Keratinocyte (primary cell): ENCODE data around the gene GGT5. TPM values are rescaled to one million over a fixed set of nuclear protein-coding genes. Genes with fewer than 3 reads are reported as not detected.

Experiments used
- DNase-seq: peaks from one replicate; pipeline ENCODE4 v3.0.0-alpha.2; 2011; ENCODE audit warnings: low read depth, missing footprints, low spot score
- FAIRE-seq: peaks from 2 replicates; lab custom pipeline; 2011; peaks lifted over from hg19 to GRCh38; lab: Jason Lieb, UNC
- H2AFZ ChIP-seq: 2 replicates; pipeline ENCODE4 v1.6.0; 2012; ENCODE audit warnings: low read length, control low read depth, inconsistent platforms; ENCODE audit not compliant: control insufficient read depth
- H3K27ac ChIP-seq: 2 replicates; pipeline ENCODE4 v1.5.1; 2011; ENCODE audit warnings: low read length; ENCODE audit not compliant: control insufficient read depth, insufficient read depth
- H3K27me3 ChIP-seq: 3 replicates; pipeline ENCODE4 v1.6.0; 2011; ENCODE audit warnings: low read length; ENCODE audit not compliant: control insufficient read depth, insufficient read depth; ENCODE audit errors: extremely low read depth
- H3K36me3 ChIP-seq, 2 experiments: 2 replicates in 1 of 2; 3 replicates in 1 of 2; pipeline ENCODE4 v1.5.1; 2011; ENCODE audit warnings: low read length in 2 of 2, mild to moderate bottlenecking in 1 of 2; ENCODE audit not compliant: control insufficient read depth in 2 of 2, insufficient read depth in 2 of 2; ENCODE audit errors: extremely low read depth in 1 of 2
- H3K4me1 ChIP-seq: 3 replicates; pipeline ENCODE4 v1.5.1; 2011; ENCODE audit warnings: low read length; ENCODE audit not compliant: control insufficient read depth, insufficient read depth; ENCODE audit errors: extremely low read depth
- H3K4me2 ChIP-seq: 3 replicates; pipeline ENCODE4 v1.6.0; 2011; ENCODE audit warnings: low read depth, low read length; ENCODE audit not compliant: control insufficient read depth, insufficient read depth; ENCODE audit errors: extremely low read depth
- H3K4me3 ChIP-seq, 3 experiments: fragments of 200-600 bp in 1 of 3; sonication (generic) in 1 of 3; 2 replicates in 2 of 3; 3 replicates in 1 of 3; pipeline ENCODE4 v1.5.1; 2011 to 2016; ENCODE audit warnings: low read length in 3 of 3, mild to moderate bottlenecking in 3 of 3, control low read depth in 2 of 3, inconsistent platforms in 1 of 3, low read depth in 1 of 3, mixed read lengths in 1 of 3, mixed run types in 1 of 3, moderate library complexity in 1 of 3; ENCODE audit not compliant: control insufficient read depth in 2 of 3, insufficient read depth in 2 of 3; ENCODE audit errors: extremely low read depth in 1 of 3
- H3K79me2 ChIP-seq: 2 replicates; pipeline ENCODE4 v1.6.0; 2012; ENCODE audit warnings: low read length; ENCODE audit not compliant: control insufficient read depth, insufficient read depth
- H3K9ac ChIP-seq: 3 replicates; pipeline ENCODE4 v1.6.0; 2011; ENCODE audit warnings: low read length; ENCODE audit not compliant: control insufficient read depth, insufficient read depth; ENCODE audit errors: extremely low read depth
- H3K9me1 ChIP-seq: 3 replicates; pipeline ENCODE4 v1.6.0; 2011; ENCODE audit warnings: low read length; ENCODE audit not compliant: control insufficient read depth, insufficient read depth; ENCODE audit errors: extremely low read depth
- H3K9me3 ChIP-seq: 2 replicates; pipeline ENCODE4 v1.5.1; 2012; ENCODE audit warnings: low read depth, low read length; ENCODE audit not compliant: control insufficient read depth
- H4K20me1 ChIP-seq: 3 replicates; pipeline ENCODE4 v1.6.0; 2011; ENCODE audit warnings: low read length; ENCODE audit not compliant: control insufficient read depth, insufficient read depth; ENCODE audit errors: extremely low read depth
- EZH2 ChIP-seq: IDR thresholded peaks from one replicate; pipeline ENCODE4 v1.6.1; 2012; ENCODE audit warnings: inconsistent platforms, mild to moderate bottlenecking, low read length, moderate library complexity
- dilution Hi-C: fragments of 300-500 bp; cut with MboI; formaldehyde crosslinking; loops from one replicate; pipeline ENCODE4 v1.7.0; 2020; ENCODE audit warnings: low sequenced_read_pairs; ENCODE audit not compliant: extremely low pct_ligation_motif_present
- polyA plus RNA-seq, 5 experiments: library from polyadenylated mRNA; depleted of rRNA in 3 of 5; stranded (reverse) in 3 of 5; stranded (forward) in 1 of 5; unstranded in 1 of 5; fragments of >200 nt; gene quantifications; 1 replicate in 1 of 5; 2 replicates in 3 of 5; 3 replicates in 1 of 5; pipeline versions ENCODE4 v1.2.1 to v1.2.3, GENCODE V29; 2011 to 2012; ENCODE audit warnings: missing spikeins in 2 of 5, low read depth in 1 of 5, low replicate concordance in 1 of 5
- TF ChIP-seq, protein P1 (sequence below), 3 experiments: IDR thresholded peaks in 1 of 3; conservative IDR thresholded peaks in 1 of 3; optimal IDR thresholded peaks in 1 of 3; 2 replicates in 2 of 3; 3 replicates in 1 of 3; pipeline versions ENCODE3 to v1.5.1; 2011; ENCODE audit warnings: low read length in 3 of 3, mild to moderate bottlenecking in 3 of 3, moderate library complexity in 2 of 3, control low read depth in 1 of 3, inconsistent platforms in 1 of 3; ENCODE audit not compliant: insufficient read depth in 2 of 3; ENCODE audit errors: extremely low read depth in 1 of 3

GGT5 gene
- polyA plus RNA-seq, 1 donor (not counting 4 experiments of a cell fraction or from before 2014, with no cell fraction given) = not detected

DNA sequence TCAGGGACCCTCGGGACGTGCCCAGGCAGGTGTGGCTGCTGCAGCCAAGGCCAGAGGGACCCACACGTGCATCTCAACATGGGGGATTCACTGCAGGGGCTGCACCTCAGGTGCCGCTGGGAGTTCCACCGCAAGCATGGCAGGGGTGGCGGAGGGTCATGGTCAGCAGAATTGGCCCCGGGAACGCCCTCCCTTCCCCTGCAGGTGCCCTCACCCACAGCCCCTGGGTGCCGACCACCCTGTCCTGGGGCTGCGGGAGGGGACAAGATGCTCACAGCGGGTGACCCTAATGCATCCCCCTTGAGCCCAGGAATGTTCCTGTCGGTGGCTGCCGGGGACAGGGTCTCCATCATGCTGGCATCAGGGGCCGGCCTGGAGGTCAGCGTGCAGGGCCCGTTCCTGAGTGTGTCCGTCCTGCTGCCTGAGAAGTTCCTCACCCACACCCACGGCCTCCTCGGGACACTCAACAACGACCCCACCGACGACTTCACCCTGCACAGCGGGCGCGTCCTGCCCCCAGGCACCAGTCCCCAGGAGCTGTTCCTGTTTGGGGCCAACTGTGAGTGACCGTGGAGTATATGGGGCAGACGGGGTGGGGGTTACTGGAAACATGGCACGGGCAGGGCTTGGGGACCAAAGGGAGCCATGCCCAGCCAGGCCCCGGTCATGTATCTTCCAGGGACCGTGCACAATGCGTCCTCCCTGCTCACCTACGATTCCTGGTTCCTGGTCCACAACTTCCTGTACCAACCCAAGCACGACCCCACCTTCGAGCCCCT is 57.8 kb downstream of the GGT5 start:
- H3K27me3 ChIP-seq = no peaks in the 10 kb centered on the region
- H3K9me1 ChIP-seq = no peaks in the 10 kb centered on the region
- H3K4me3 ChIP-seq = no peak overlapping the region
- no peaks in the 10 kb centered on the region for H3K79me2 ChIP-seq
- no peak overlapping the region for H2AFZ ChIP-seq
- no peaks in the 10 kb centered on the region for H3K9me3 ChIP-seq
- H3K9ac ChIP-seq = no peak overlapping the region
- H3K4me2 ChIP-seq = no peak overlapping the region
- H3K27ac ChIP-seq = no peak overlapping the region
- no peak for DNase-seq
- no peak for FAIRE-seq
- TF ChIP-seq, protein P1, sequence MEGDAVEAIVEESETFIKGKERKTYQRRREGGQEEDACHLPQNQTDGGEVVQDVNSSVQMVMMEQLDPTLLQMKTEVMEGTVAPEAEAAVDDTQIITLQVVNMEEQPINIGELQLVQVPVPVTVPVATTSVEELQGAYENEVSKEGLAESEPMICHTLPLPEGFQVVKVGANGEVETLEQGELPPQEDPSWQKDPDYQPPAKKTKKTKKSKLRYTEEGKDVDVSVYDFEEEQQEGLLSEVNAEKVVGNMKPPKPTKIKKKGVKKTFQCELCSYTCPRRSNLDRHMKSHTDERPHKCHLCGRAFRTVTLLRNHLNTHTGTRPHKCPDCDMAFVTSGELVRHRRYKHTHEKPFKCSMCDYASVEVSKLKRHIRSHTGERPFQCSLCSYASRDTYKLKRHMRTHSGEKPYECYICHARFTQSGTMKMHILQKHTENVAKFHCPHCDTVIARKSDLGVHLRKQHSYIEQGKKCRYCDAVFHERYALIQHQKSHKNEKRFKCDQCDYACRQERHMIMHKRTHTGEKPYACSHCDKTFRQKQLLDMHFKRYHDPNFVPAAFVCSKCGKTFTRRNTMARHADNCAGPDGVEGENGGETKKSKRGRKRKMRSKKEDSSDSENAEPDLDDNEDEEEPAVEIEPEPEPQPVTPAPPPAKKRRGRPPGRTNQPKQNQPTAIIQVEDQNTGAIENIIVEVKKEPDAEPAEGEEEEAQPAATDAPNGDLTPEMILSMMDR (optimal IDR thresholded peaks at IDR 0.05 in 1 of 3, IDR thresholded peaks at IDR 0.05 in 1 of 3, conservative IDR thresholded peaks at IDR 0.05 in 1 of 3; ENCODE audit: extremely low read depth in 1 of 3, insufficient read depth in 2 of 3, low read length in 3 of 3) = no peak
- no peak for TF ChIP-seq EZH2
- no peaks in the 10 kb centered on the region for H3K36me3 ChIP-seq
- peaks cover 10% of the 10 kb centered on the region for H3K4me1 ChIP-seq
- no peaks in the 10 kb centered on the region for H4K20me1 ChIP-seq
- dilution Hi-C loops = no loop called here

DNA sequence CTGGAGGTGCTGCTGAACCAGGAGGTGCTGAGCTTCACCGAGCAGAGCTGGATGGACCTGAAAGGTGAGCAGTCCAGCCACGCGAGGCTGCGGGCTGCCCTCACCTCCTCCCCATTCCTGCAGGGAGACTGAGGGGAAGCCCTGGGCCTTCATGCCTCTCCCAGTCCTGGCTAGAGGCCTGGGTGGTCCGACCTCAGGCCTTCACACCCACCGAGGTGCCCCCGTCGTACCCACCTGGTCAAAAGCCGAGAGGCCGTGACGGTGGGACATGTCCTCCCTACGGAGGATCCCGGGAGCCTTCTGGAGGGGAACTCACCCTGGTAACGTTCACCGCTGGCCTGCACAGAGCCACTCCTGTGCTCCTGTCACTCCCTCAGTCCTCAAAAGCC is 58.5 kb downstream of the GGT5 start:
- no peak for DNase-seq
- Histone ChIP-seq H3K27ac (no peak overlapping the region), H3K27me3 (no peaks in the 10 kb centered on the region), H3K4me1 (peaks cover 10% of the 10 kb centered on the region), H3K4me2 (no peak overlapping the region), H4K20me1 (no peaks in the 10 kb centered on the region), H3K9ac (no peak overlapping the region), H3K9me3 (no peaks in the 10 kb centered on the region), H2AFZ (no peak overlapping the region), H3K9me1 (no peaks in the 10 kb centered on the region), H3K36me3 (no peaks in the 10 kb centered on the region), H3K79me2 (no peaks in the 10 kb centered on the region), H3K4me3 (no peak overlapping the region)
- dilution Hi-C loops = no loop called here
- TF ChIP-seq EZH2 = no peak
- TF ChIP-seq, protein P1 (optimal IDR thresholded peaks at IDR 0.05 in 1 of 3, IDR thresholded peaks at IDR 0.05 in 1 of 3, conservative IDR thresholded peaks at IDR 0.05 in 1 of 3; ENCODE audit: extremely low read depth in 1 of 3, insufficient read depth in 2 of 3, low read length in 3 of 3) = no peak
- no peak for FAIRE-seq
